ENCODE data around the gene ATF4.

- TF ChIP-seq POLR2A (IDR thresholded peaks at IDR 0.05; ENCODE audit: low read depth, low read length) (no peak), POLR2AphosphoS5 (IDR thresholded peaks at IDR 0.05; ENCODE audit: low read depth, low read length) (no peak)
These were observed 9.1 kb upstream of the ATF4 start for GRCh38 chr22:39511226-39511625.

All from GM12892 (cell line).